Panc1 (cell line): ENCODE measurements around the gene FN3KRP.

Source experiments
- CTCF ChIP-seq: fragments of 450-650 bp; IDR thresholded peaks from 2 replicates; pipeline ENCODE4 v1.5.1; 2017; ENCODE audit warnings: mild to moderate bottlenecking
- POLR2AphosphoS5 ChIP-seq: IDR thresholded peaks from 2 replicates; pipeline ENCODE4 v1.6.1; 2012; ENCODE audit warnings: mild to moderate bottlenecking, low read depth, low read length, moderate library complexity
- REST ChIP-seq, 2 experiments: IDR thresholded peaks; 2 replicates each; pipeline ENCODE4 v1.6.1; 2011 to 2012; ENCODE audit warnings: low read depth in 2 of 2, control low read depth in 1 of 2, low read length in 1 of 2, mild to moderate bottlenecking in 1 of 2, moderate library complexity in 1 of 2; ENCODE audit not compliant: insufficient read depth in 1 of 2
- TCF7L2 ChIP-seq: IDR thresholded peaks from 2 replicates; pipeline ENCODE4 v1.6.1; 2011; ENCODE audit warnings: mild to moderate bottlenecking, low read depth, low read length, inconsistent platforms

GRCh38 chr17:82745524-82745923, 29.0 kb downstream of the FN3KRP start:
- TF ChIP-seq CTCF, result no peak
- TF ChIP-seq TCF7L2, result no peak
- no peak for TF ChIP-seq REST (IDR thresholded peaks at IDR 0.05; ENCODE audit: insufficient read depth in 1 of 2, low read depth in 2 of 2, low read length in 1 of 2)
- no peak for TF ChIP-seq POLR2AphosphoS5
